ENCODE measurements around the gene NCK2.

DNA sequence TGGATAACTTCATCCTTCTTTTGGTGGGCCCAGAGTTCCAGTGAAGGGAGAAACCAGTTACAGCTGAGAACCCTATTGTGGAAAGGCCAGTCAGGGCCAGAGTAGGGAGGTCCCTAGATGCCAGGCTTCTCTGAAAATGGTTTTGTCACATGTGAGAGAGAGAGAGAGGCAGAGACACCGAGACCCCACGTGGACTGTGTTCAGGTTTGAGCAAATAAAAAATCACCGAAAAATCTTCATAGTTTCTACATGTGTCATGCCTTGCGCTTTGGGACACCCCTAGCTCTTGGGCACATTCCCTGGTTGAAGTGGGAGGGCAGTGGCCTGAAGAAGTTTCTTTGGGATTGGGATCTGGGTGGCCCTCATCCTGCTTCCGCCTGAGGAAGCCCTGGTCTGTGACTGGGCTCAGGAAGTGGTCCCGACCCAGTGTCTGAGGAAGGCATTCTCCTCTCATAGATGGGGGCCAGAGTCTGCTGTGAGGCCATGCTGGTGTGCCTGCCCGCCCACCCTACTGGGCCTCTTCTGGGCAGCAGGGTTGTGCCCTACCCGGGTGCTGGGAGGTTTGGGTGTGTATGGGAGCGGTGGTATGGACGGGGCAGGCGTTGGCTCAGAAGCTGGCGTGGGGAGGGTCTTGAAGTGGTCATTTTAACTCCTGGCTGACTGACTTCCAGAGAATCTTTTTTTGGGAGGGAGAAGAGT lies 16.1 kb downstream of the NCK2 start:
- TF ChIP-seq, protein P1, sequence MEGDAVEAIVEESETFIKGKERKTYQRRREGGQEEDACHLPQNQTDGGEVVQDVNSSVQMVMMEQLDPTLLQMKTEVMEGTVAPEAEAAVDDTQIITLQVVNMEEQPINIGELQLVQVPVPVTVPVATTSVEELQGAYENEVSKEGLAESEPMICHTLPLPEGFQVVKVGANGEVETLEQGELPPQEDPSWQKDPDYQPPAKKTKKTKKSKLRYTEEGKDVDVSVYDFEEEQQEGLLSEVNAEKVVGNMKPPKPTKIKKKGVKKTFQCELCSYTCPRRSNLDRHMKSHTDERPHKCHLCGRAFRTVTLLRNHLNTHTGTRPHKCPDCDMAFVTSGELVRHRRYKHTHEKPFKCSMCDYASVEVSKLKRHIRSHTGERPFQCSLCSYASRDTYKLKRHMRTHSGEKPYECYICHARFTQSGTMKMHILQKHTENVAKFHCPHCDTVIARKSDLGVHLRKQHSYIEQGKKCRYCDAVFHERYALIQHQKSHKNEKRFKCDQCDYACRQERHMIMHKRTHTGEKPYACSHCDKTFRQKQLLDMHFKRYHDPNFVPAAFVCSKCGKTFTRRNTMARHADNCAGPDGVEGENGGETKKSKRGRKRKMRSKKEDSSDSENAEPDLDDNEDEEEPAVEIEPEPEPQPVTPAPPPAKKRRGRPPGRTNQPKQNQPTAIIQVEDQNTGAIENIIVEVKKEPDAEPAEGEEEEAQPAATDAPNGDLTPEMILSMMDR (IDR thresholded peaks at IDR 0.05): no peak
- TF ChIP-seq POLR2A (IDR thresholded peaks at IDR 0.05) (no peak), POLR2AphosphoS5 (IDR thresholded peaks at IDR 0.05) (no peak), EP300 (IDR thresholded peaks at IDR 0.05) (no peak)

Measured in sigmoid colon (tissue), 4 donors.